Fibroblast of lung (primary cell): ENCODE data around the gene SPATA4. TPM values are rescaled to one million over a fixed set of nuclear protein-coding genes. Genes with fewer than 3 reads are reported as not detected.

ENCODE experiments used
- DNase-seq, 2 donors: peaks; one replicate each; pipeline versions ENCODE4 v3.0.0 to v3.0.0-alpha.2; 2010; ENCODE audit warnings: low read depth in 2 of 2
- H2AFZ ChIP-seq: 2 replicates; pipeline ENCODE4 v1.5.1; 2012; ENCODE audit warnings: low read length, control low read depth, inconsistent platforms
- H3K27ac ChIP-seq: 2 replicates; pipeline ENCODE4 v1.5.1; 2011; ENCODE audit warnings: low read length, control low read depth; ENCODE audit not compliant: insufficient read depth
- H3K27me3 ChIP-seq: 2 replicates; pipeline ENCODE4 v1.5.1; 2011; ENCODE audit warnings: mild to moderate bottlenecking, low read length; ENCODE audit not compliant: control insufficient read depth, insufficient read depth
- H3K36me3 ChIP-seq: 2 replicates; pipeline ENCODE4 v1.5.1; 2011; ENCODE audit warnings: low read length; ENCODE audit not compliant: control insufficient read depth, insufficient read depth
- H3K4me1 ChIP-seq: 2 replicates; pipeline ENCODE4 v1.5.1; 2011; ENCODE audit warnings: low read length; ENCODE audit not compliant: control insufficient read depth, insufficient read depth; ENCODE audit errors: extremely low read depth
- H3K4me2 ChIP-seq: 2 replicates; pipeline ENCODE4 v1.5.1; 2011; ENCODE audit warnings: low read length, control low read depth; ENCODE audit not compliant: insufficient read depth; ENCODE audit errors: extremely low read depth
- H3K4me3 ChIP-seq, 4 experiments: fragments of 200-600 bp in 1 of 4; sonication (generic) in 1 of 4; replicated peaks in 1 of 4; 2 replicates each; pipeline ENCODE4 v1.5.1; 2011 to 2016; ENCODE audit warnings: low read length in 4 of 4, low read depth in 3 of 4, mild to moderate bottlenecking in 3 of 4, control low read depth in 2 of 4, inconsistent platforms in 1 of 4, mixed read lengths in 1 of 4; ENCODE audit not compliant: insufficient read depth in 1 of 4; ENCODE audit errors: control extremely low read depth in 1 of 4
- H3K79me2 ChIP-seq: 2 replicates; pipeline ENCODE4 v1.5.1; 2012; ENCODE audit warnings: mild to moderate bottlenecking, low read length, inconsistent platforms; ENCODE audit not compliant: control insufficient read depth, insufficient read depth
- H3K9ac ChIP-seq: 2 replicates; pipeline ENCODE4 v1.5.1; 2011; ENCODE audit warnings: mild to moderate bottlenecking, low read length, control low read depth; ENCODE audit not compliant: insufficient read depth
- H3K9me3 ChIP-seq: 2 replicates; pipeline ENCODE4 v1.5.1; 2012; ENCODE audit warnings: low read depth, low read length; ENCODE audit not compliant: control insufficient read depth, insufficient read depth
- H4K20me1 ChIP-seq: 2 replicates; pipeline ENCODE4 v1.5.1; 2011; ENCODE audit warnings: low read length; ENCODE audit not compliant: control insufficient read depth, insufficient read depth; ENCODE audit errors: extremely low read depth
- EZH2 ChIP-seq: IDR thresholded peaks from 2 replicates; pipeline ENCODE4 v1.5.1; 2012; ENCODE audit warnings: low read length, control low read depth, mild to moderate bottlenecking; ENCODE audit errors: missing control alignments
- polyA plus RNA-seq, 2 donors: library from polyadenylated mRNA; depleted of rRNA in 1 of 2; stranded (reverse) in 1 of 2; unstranded in 1 of 2; fragments of >200 nt; gene quantifications; 2 replicates each; pipeline ENCODE4 v1.2.1, GENCODE V29; 2011 to 2012; ENCODE audit warnings: missing spikeins in 1 of 2
- total RNA-seq: library from RNA; depleted of rRNA; stranded (reverse); fragments of >200 nt; gene quantifications from 2 replicates; pipeline ENCODE4 v1.2.1, GENCODE V29; 2014
- TF ChIP-seq, protein P1 (sequence below), 2 donors: IDR thresholded peaks in 1 of 2; conservative IDR thresholded peaks in 1 of 2; 1 replicate in 1 of 2; 2 replicates in 1 of 2; pipeline ENCODE4 v1.5.1; 2011 to 2012; ENCODE audit warnings: low read length in 2 of 2, control low read depth in 1 of 2, inconsistent platforms in 1 of 2, low read depth in 1 of 2, mild to moderate bottlenecking in 1 of 2

Gene SPATA4
- total and polyA plus RNA-seq, 2 donors (not counting 1 experiment from before 2014, with no cell fraction given) = 0.09 to 0.66 TPM

DNA sequence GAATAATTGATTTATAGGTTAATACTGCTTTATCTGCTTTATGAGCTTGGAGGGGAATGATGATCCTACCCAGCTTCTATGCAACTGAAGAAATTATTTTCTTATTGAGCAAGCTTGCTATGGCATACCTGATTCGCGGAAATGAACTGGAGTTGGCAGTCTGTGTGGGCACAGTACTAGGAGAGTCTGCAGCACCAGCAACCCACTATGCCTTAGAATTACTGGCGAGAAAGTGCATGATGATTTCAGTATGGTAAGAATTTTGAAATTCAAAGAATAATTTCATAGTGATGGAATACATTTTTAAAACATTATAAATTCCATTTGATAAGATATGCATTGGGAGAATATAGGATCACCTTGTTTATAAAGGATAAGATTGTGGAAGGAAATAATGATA is 32.3 kb downstream of the SPATA4 start:
- no peaks in the 10 kb centered on the region for H3K79me2 ChIP-seq

DNA sequence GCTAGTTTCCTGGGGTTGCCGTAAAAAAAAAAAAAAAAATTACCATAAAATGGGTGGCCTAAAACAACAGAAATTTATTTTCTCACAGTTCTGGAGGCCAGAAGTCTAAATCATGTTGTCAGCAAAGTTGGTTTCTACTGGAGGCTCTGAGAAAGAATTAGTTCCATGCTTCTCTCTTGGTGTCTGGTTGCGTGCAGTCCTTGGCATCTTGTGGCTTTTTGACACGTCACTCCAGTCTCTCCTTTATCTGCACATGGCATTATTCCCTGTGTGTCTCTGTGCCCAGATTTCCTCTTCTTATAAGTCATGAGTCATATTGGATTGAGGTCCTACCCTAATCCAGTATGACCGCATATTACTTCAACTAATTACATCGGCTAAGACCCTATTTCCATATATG is 38.7 kb downstream of the SPATA4 start:
- H3K79me2 ChIP-seq = no peaks in the 10 kb centered on the region
- peak; percentile 43 to 92 for DNase-seq
- H3K27me3 ChIP-seq = no peaks in the 10 kb centered on the region
- no peaks in the 10 kb centered on the region for H3K9me3 ChIP-seq
- no peak overlapping the region for H3K27ac ChIP-seq
- H3K9ac ChIP-seq = no peak overlapping the region
- no peaks in the 10 kb centered on the region for H3K4me1 ChIP-seq
- no peak overlapping the region for H3K4me3 ChIP-seq
- no peak for TF ChIP-seq EZH2
- TF ChIP-seq, protein P1, sequence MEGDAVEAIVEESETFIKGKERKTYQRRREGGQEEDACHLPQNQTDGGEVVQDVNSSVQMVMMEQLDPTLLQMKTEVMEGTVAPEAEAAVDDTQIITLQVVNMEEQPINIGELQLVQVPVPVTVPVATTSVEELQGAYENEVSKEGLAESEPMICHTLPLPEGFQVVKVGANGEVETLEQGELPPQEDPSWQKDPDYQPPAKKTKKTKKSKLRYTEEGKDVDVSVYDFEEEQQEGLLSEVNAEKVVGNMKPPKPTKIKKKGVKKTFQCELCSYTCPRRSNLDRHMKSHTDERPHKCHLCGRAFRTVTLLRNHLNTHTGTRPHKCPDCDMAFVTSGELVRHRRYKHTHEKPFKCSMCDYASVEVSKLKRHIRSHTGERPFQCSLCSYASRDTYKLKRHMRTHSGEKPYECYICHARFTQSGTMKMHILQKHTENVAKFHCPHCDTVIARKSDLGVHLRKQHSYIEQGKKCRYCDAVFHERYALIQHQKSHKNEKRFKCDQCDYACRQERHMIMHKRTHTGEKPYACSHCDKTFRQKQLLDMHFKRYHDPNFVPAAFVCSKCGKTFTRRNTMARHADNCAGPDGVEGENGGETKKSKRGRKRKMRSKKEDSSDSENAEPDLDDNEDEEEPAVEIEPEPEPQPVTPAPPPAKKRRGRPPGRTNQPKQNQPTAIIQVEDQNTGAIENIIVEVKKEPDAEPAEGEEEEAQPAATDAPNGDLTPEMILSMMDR (conservative IDR thresholded peaks at IDR 0.05 in 1 of 2, IDR thresholded peaks at IDR 0.05 in 1 of 2; ENCODE audit: low read depth in 1 of 2, low read length in 2 of 2) = no peak
- no peaks in the 10 kb centered on the region for H3K36me3 ChIP-seq
- H4K20me1 ChIP-seq = no peaks in the 10 kb centered on the region
- H3K4me2 ChIP-seq = no peak overlapping the region
- H2AFZ ChIP-seq = no peak overlapping the region

More for the DNA sequence above, 32.3 kb downstream of the SPATA4 start:
- Histone ChIP-seq H3K9me3 (no peaks in the 10 kb centered on the region), H4K20me1 (no peaks in the 10 kb centered on the region), H3K4me1 (no peaks in the 10 kb centered on the region), H3K4me2 (no peak overlapping the region), H3K4me3 (no peak overlapping the region), H3K27ac (no peak overlapping the region), H3K36me3 (no peaks in the 10 kb centered on the region), H3K27me3 (no peaks in the 10 kb centered on the region), H2AFZ (no peak overlapping the region), H3K9ac (no peak overlapping the region)
- TF ChIP-seq, protein P1 (conservative IDR thresholded peaks at IDR 0.05 in 1 of 2, IDR thresholded peaks at IDR 0.05 in 1 of 2; ENCODE audit: low read depth in 1 of 2, low read length in 2 of 2) = no peak
- TF ChIP-seq EZH2 = no peak
- no peak for DNase-seq

DNA sequence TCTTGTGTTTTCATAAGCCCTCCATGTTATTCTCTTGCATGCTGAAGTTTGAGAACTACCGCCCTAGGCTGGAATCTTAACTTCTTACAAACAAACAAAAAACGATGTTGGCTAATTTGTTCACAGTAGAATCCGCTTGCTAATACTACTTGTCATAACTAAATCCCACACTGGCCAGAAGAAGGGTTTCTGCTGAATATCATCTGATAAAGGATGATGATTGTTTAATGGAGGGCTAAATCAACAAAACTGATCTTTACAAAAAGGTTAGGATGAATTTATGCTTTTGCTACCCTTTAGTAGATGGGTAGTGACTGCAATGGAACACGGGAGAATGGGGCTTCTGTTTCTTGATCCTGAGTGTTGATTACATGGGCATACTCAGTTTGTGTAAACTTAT is 42.3 kb downstream of the SPATA4 start:
- Histone ChIP-seq H3K79me2 (no peaks in the 10 kb centered on the region), H3K36me3 (no peaks in the 10 kb centered on the region), H4K20me1 (no peaks in the 10 kb centered on the region), H3K27me3 (no peaks in the 10 kb centered on the region), H3K4me3 (no peak overlapping the region), H3K27ac (no peak overlapping the region), H3K4me1 (no peaks in the 10 kb centered on the region), H2AFZ (no peak overlapping the region), H3K9me3 (no peaks in the 10 kb centered on the region), H3K4me2 (no peak overlapping the region), H3K9ac (no peak overlapping the region)
- no peak for DNase-seq
- no peak for TF ChIP-seq EZH2
- TF ChIP-seq, protein P1 (conservative IDR thresholded peaks at IDR 0.05 in 1 of 2, IDR thresholded peaks at IDR 0.05 in 1 of 2; ENCODE audit: low read depth in 1 of 2, low read length in 2 of 2) = no peak
